GM12801 (cell line): ENCODE measurements around the gene CUL4A.

Experiments
- TF ChIP-seq, protein P1 (sequence below): IDR thresholded peaks from one replicate; pipeline ENCODE4 v1.5.1; 2011; ENCODE audit warnings: control low read depth; ENCODE audit not compliant: insufficient read length; ENCODE audit errors: extremely low read depth

Gene CUL4A

DNA sequence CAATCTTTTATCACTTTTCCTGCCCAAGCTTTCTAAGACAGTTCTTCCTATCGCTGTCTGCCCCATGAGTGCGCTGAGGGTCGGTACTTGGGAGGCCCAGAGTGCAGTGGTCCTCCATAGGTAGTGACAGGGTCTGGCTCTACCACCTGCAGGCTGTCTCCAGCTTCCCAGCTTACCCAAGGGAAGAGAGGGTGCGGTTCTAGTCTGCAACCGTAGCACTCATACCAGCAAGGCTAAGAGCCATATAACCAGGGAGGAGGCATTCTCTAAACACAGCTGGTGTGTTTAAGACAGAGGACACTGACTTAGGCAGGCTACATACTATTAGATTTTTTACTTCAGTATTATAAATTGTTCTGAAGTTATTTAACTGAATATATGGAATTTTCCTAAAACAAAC is 42.7 kb upstream of the CUL4A start:
- TF ChIP-seq, protein P1, sequence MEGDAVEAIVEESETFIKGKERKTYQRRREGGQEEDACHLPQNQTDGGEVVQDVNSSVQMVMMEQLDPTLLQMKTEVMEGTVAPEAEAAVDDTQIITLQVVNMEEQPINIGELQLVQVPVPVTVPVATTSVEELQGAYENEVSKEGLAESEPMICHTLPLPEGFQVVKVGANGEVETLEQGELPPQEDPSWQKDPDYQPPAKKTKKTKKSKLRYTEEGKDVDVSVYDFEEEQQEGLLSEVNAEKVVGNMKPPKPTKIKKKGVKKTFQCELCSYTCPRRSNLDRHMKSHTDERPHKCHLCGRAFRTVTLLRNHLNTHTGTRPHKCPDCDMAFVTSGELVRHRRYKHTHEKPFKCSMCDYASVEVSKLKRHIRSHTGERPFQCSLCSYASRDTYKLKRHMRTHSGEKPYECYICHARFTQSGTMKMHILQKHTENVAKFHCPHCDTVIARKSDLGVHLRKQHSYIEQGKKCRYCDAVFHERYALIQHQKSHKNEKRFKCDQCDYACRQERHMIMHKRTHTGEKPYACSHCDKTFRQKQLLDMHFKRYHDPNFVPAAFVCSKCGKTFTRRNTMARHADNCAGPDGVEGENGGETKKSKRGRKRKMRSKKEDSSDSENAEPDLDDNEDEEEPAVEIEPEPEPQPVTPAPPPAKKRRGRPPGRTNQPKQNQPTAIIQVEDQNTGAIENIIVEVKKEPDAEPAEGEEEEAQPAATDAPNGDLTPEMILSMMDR, result no peak

DNA sequence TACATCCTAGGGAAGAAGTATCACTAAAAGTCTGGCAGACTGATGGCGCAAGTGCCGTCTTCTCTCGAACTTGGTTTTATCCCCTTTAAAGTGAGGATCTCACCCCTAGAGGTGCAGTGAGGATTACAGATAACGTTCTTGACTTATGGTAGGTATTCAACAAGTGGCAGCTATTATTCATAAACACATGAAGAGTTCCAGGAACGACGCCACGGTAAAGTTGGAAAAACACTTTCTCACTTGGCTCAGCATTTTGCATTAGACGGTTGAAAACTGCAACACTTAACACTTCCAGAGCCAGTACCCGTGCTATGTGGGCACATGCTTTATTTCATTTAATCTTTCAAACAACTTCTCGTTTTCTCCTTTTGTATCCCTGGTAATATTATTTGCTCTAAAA is 42.3 kb upstream of the CUL4A start:
- TF ChIP-seq, protein P1, result no peak

DNA sequence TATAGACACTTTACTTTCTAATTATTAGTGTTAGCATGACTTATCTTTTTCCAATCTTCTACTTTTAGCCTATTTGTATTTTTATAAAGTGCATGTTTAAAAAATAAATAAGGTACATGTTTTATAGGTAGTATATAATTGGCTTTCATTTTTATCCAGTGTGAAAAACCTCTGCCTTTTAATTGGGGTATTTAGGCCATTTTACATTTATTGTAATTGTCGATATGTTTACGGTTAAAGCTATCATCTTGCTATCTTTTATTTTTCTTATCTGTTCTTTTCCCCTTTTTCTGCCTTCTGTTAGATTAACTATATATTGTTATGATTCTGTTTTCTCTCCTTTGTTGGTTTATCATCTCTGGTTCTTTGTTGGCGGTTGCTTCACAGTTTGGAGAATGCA is 41.8 kb upstream of the CUL4A start:
- TF ChIP-seq, protein P1, result no peak

DNA sequence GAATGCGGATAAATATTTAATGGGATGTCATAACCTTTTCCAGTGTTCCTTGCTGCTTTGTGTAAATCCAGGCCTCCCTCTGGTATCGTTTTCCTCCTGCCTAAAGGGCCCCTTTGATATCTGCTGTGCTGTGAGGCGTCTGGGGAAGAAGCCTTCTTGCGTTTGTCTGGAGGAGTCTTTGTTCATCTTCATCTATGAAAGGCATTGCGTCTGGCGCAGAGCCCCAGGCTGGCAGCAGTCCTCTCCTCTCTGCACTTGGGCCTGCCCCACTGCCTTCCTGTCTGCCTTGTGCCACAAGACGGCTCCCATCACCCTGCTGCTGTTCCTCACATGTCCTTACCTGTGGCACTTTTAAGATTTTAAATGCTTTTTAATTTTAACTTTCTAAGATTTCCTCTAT is 41.2 kb upstream of the CUL4A start:
- TF ChIP-seq, protein P1, result no peak

DNA sequence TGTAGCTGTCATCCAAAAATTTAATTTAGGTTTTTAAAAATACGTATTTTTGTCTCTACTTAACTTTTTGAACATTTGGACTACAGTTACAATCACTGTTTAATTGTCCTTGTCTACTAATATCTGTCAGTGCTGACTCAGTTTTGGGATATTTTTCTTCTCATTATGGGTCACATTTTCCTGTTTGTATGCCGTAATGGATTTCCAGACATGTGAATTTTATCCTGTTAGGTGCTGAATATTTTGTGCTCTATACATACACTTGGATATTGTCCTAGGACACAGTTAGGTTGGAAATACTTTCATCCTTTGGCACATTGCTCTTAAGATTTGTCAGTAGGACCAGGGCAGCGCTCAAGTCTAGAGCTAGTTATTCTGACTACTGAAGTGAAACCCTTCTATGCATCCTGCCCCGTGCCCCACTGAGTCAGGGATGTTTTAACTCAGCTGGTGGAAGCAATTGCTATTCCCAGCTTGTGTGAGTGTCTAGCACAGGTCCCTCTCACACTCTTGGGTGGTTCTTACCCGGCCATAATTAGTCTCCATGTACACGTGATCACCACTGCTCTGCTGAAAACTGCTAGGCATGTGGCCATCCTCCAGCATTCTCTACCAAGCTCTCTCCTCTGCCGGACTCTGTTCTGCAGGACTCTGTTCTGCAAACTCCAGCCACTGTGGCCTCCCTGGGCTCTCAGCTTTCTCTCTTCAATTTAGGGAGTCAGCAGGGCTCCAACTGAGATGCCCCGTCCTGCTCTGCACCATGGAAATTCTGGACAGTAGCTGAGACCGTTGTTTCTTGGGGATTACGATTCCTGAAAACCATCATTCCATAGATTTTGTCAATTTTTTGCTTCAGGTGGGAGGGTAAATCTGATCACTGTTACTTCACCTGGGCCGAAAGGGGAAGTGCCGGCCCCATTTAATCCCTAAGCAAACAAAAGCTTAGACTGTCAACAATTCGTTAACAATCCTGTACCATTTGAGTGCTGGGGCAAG is 39.8 kb upstream of the CUL4A start:
- TF ChIP-seq, protein P1, result no peak

DNA sequence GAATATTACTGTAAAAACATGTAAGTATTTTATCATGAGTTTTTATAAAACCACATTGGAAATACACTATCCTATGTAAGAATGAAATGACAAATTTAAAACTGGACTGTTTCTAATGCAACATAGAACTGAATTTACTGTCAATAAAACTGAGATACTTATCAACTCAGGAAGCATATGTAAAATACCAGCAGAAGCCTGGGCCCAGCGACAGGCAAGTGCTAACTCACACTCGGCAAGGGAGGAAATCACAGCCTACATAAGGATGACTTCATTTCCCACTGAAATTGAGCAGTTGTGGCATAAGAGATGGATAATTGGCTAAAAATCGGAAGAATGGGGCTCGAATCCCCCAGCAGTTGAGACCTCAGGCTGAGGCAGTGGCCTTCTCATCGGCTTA is 38.9 kb upstream of the CUL4A start:
- TF ChIP-seq, protein P1, result no peak

DNA sequence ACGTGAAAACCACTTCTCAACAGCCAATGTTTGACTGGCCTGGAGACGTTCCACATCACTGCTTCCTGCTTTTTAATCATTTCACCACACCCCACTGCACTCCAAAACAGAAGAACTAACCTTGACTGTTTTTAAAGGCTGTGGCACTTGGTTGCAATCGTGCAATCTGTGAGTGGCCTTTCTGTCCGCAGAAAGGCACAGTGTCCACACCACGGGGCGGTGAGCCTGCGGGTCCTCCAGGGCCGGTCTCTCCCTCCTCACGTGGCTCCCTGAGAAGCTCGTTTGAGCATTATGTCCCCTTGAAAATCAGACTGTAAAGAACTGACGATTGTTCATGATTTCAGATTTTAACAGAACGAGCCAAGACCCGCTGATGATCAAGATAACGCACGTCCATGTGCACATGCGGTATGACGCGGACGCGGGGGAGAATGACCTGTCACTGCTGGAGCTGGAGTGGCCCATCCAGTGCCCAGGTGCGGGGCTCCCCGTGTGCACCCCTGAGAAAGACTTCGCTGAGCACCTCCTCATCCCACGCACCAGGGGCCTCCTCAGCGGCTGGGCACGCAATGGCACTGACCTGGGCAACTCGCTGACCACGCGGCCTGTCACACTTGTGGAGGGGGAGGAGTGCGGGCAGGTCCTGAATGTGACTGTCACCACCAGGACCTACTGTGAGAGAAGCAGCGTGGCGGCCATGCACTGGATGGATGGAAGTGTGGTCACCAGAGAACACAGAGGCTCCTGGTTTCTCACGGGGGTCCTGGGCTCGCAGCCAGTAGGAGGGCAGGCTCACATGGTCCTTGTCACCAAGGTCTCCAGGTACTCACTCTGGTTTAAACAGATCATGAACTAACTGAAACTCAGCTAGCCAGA is 37.9 kb upstream of the CUL4A start:
- TF ChIP-seq, protein P1, result no peak
